ENCODE results near the gene AFF2.
A peak's percentile ranks its signal among the peaks of the same experiment; 100 is the strongest.

Gene AFF2

DNA sequence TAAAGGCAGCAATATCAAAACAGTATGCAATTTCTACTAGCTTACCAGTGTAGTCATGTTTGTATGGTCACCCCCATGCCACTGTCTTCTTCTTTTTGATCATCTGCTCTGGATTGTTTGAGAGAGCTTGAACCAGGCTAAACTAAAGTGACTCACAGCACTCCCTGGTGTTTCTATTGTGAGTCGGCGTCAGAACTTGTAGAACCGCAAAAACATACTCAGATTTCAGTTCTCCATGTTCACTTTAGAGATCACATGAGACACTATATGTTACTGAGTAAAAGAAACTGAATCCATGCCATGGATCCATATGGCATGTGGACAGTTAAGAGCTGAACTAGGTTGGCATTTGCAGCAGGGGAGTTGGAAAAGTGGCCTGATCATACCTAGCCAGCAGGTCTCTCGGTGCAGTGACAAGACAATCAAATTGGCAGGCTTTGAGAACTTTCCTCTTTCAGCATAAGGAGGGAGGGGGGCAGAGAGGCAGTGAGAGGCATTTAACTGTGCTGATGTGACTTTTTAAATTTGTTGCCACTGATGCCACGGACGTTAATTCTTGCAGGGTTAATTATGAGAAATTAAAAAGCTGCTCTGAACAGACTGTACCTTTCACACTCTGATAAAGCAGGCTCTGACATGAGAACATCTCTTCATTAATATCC is 88.4 kb downstream of the AFF2 start:
- ATAC-seq: no peak
- DNase-seq: no peak

DNA sequence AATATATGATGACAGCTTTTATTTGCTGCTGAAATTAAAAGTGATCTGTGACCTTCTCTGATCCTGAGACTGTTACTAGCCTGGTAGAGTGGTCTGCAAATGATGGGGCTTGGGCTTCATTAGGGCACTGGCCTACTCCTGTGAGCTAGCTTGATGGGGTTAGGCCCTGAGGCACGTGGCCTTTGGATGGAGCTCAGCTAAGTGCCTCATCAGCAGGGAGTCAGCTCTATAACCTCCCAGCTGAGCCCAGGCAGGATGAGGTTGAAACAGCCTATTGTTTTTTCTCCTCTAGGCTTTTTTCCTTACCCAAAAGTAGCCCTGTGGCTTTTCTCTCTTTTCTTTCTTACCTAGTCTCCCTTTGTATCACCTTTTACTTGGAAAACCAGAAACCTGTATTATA is 92.2 kb downstream of the AFF2 start:
- no peak for ATAC-seq

DNA sequence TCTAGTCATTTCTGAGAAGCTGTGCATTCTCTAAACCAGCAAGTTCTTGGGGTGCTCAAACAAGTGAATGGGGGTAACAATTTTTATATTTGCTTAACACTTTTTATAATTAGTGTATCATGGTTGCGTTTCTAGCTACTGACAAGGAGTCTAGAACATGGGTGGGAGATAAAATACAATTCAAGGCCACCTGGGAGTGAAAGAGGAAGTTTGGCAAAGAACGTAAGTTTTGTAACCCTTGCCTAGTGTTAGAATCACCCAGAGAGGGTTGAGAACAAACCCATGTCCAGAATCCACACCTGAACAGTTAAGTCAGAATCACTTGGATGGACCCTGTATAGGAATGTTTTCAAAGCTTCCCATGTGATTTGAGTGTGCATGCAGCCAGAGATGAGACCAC is 92.7 kb downstream of the AFF2 start:
- no peak for ATAC-seq

More for the DNA sequence above, 92.2 kb downstream of the AFF2 start:
- no peak for DNase-seq

DNA sequence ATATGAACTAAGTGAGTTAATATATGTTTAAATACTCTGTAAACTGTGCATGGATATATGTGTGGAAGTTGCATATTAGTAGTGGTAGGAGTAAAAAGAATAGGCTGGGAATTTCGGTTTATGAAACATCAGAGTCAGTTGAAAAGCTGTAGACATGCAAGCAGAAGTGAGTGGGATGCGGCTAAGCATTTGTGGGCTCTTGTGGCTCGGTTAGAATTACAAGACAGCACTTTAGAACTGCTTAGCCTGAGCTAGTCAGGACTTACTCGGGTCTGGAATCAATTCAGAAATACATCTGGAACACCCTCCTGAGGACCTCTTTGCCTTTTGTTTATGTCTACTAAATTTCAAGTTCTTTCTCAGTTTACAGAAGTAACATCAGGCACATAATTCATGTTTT is 93.6 kb downstream of the AFF2 start:
- no peak for ATAC-seq
- DNase-seq: no peak

More for the DNA sequence above, 92.7 kb downstream of the AFF2 start:
- no peak for DNase-seq

DNA sequence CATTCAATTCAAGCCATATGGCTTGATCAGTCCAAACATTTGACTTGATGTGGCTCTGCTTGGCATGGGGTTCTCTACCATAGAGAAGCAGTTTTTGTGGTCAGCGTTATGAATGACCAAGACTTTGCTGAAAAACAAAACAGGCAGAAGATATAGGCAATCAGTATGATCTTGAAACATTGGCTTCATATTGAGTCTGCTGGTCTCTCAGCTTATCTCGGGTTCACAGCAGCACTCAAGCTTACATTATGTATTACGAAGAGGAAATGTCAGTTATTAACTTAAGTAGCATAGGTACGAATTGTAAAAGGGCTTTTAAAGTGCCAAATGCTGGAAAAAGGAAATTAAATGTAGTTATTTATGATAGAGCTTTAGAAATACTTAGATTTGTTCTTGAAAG is 99.0 kb downstream of the AFF2 start:
- DNase-seq: no peak
- no peak for ATAC-seq

DNA sequence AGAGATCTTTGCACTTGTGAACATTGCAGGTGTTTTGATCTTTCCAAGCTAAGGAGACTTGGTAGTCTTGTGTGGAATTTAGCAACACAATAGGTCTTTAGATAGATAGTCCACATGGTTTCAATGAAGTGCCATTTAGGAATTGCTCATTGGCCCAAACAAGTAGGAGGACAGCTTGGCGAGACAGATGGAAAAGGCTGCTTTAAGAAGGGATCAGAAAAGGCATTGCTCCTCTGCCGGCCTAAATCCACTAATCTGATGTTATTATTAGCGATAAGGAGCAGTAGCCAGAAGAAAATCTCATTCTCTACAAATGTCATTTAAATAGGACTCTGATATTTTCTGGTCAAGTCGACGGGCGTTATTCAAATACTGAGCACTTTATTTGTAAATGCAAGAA is 99.7 kb downstream of the AFF2 start:
- ATAC-seq (no peak), DNase-seq (no peak)

DNA sequence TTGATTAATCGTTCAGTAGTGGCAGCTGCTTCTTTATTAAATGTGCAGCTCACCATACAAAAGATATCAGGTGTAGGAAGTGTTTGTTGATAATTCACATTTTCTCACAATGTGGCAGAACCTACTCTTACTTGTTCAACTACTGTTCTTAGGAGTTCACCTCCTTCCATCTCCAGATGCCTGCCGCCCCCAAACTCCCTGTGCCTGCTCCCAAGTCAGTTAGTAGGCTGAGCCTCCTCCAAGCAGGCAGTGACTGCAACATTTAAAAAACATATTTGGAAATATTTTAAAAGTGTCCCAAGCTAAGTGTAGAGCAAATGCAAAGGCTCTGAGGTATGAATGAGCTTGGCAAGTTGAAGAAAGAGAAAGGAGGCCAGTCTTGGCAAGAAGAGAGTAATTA is 100.2 kb downstream of the AFF2 start:
- DNase-seq (no peak), ATAC-seq (no peak)

DNA sequence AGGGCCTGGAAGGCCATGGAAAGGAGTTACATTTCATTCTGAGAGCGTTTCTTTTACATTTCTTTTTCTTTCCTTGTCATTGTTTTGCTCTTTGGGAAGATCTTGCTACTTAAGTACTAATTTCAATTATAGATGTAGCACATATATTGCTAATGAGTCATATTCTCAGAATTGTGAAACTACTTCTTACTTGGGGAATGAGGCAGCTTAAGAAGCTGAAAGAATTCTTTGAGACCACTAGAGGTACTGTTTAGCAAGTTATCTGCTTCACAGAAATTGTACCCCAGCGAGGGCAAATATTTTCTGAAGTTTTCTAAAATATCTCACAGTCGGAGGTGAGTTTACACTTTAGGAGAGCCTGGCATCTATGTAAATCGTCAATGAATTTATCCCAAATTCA is 100.6 kb downstream of the AFF2 start:
- DNase-seq (no peak), ATAC-seq (no peak)

DNA sequence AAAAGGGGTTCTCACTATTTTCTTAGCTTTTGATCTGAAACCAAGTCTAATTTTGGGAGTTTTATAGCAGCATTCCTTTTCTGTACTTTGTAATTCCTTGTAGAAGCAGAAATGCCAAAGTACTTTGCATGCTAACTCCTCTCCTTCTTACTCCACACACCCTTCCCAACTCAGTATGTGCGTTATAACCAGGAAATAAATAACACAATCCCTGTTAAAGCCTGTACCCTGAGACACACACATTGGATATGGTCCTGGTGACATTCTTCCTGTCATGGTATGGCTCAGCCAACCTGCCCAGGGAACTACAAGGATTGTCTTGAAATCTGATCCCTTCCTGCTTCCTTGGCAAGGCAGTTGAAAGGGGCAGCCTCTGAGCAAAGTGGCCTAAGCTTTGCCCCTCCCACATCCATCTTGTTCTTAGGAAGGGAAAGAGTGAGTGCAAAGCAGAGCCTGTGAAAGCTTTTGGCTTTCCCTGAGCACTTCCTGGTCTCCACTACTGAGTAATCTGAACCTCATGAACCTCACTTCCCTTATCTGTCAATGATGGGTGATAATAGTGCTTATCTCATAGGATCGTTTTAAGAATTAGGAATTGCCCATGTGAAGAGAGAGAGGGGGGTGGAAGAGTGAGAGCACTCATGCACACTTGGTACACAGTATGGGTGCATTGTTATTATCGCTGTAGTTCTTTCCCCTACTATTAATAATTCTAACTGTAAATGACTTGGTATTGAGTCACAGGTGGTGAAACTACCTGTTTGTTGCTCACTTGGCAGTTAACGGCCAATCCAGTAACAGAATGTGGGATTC is 109.3 kb downstream of the AFF2 start:
- ATAC-seq (peak; percentile 83), DNase-seq (peak; percentile 4)

DNA sequence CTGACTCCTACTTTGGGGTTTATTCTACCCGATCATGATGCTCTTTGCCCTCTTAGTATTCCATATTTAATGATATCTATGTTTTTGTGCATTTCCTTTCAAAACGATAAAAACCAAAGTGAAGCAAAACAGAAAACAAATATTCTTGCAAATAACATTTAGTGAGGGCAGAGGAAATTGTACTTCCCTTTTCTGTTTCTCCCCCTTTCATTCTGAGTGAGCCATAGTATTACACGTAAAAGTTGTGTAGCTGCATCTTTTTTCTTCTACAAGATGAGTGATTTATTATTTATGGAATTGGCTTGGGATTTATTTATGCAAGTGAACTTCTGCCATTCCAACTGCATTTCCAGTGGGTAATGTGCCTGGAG is 109.9 kb downstream of the AFF2 start:
- DNase-seq (no peak), ATAC-seq (no peak)

DNA sequence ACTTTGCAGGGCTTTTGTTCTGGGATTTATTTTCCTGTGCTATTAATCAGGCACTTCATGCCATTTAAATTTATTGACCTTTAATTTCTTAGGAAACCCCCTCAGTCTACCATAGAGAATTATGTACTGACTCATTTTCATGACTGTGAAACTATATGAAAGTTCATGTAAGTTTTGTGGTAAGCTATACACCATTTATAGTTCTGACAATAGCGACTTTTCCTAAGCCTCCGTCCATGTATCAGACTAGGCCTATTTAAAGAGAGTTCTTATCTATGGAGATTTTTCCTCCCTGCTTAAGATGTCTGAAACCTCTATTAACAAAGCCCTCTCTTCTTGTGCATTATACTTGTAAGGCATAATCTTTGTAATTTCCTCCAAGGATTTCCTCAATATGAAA is 111.6 kb downstream of the AFF2 start:
- DNase-seq: no peak
- ATAC-seq: peak; percentile 84

DNA sequence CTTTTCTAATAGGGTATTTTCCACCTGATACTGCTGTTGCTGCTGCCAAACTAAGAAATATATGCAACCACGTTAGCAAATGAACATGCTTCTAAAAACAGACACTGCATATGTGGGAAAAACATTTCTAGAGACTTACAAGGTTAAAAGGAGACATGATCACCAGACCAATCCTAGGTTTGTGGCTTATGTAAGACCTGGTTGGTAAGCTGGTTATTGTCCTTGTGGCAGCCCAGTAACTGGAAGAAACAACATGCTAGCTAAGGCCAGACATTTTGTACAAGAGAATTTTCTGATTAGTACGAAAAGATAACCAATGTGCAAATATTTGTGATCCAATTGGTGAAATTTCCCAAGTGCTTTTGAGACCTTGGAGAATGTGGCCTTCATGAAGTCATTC is 112.0 kb downstream of the AFF2 start:
- DNase-seq (no peak), ATAC-seq (no peak)

DNA sequence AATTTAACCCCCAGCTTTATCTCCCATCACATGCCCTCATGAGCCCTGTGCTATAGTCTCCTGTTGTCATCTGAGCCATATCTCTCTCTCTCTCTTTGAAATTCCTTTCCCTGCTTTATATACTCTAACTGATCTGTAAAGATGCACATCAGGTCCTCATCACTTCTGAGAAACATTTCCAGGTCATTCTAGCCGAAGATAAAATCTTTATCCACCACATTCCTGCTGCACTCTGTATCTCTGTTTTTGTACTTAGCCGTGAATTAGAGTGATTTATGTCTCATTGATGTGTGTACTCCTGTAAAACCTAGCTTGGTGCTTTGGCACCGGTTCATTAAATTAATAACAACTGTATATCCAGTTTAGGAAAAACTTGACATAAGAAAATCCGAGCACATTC is 113.2 kb downstream of the AFF2 start:
- no peak for DNase-seq
- ATAC-seq: no peak

DNA sequence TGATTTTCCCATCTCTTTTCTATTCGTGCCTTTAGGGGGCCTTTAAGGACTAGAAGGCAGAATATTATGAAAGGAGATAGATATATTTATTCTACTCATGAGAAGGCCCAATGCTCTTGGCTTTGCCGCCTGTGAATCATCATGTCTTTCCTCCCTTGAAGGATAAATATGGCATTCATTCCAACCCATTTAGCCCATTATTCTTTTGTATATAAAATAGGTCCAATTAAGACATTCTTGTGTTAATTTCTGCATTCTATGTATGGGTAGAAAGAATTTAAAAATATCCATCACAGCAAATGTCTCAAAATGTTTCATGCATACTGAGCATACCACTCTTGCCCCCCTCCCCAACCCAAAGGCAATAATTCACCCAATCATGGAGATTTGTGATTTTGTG is 115.1 kb downstream of the AFF2 start:
- DNase-seq (no peak), ATAC-seq (no peak)

DNA sequence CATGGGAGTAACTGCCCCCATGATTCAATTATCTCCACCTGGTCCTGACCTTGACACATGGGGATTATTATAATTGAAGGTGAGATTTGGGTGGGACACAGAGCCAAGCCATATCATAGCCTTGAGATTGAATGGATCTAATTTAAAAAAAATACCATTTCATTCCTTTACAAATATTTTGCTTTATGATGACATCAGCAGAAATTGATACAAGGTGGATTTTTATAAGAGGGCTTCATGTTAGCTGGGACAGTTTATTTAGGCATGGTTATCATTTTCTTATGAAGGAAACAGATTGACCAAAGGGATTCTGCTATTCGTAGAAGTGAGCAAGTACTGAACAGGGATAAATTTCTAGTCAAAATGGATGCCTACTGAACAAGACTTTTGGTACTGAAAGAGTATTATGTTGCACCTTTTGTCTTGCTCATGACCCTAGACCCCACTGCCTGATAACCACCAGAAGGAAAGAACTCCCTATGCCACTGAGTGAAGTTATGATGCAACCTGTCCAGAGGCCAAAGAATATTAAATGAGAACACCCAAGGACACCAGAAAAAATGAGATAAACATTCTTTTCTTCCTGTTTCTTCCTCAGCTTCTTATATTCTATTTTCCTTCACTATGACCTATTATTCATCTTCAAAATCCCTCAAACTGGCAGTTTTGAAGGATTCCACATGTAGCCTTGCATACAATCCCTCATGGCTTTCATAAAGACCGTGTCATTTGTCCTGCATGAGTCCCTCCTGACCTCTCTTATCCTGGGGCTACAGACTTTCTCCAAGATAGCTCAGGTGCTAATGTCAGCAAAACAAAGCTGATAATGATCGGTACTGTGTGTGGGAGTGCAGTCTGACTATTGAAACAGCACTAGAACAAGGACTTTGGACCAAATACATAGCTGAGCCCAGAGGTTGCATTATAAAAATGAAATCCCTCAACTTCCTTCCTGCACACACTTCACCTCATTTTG is 118.3 kb downstream of the AFF2 start:
- no peak for ATAC-seq
- DNase-seq: no peak

DNA sequence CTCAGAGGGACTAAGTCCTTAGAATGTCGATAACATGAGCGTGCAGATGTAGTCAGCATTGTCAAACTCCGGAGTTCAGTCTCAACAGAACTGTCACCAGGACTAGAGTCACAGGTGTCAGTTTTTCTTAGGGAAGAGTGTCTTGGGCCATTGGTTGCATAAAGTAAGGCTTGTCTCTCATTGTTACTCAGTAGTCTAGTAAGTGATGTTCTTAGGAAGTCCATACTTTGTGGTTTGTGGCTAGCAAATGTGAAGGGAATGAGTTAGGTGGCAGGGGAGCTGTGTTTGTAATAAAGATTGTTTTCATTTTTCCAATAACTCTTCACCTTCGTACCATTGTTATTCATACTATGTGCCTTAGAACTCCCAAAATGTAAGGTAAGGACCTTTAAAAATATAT is 119.6 kb downstream of the AFF2 start:
- ATAC-seq: no peak
- no peak for DNase-seq

DNA sequence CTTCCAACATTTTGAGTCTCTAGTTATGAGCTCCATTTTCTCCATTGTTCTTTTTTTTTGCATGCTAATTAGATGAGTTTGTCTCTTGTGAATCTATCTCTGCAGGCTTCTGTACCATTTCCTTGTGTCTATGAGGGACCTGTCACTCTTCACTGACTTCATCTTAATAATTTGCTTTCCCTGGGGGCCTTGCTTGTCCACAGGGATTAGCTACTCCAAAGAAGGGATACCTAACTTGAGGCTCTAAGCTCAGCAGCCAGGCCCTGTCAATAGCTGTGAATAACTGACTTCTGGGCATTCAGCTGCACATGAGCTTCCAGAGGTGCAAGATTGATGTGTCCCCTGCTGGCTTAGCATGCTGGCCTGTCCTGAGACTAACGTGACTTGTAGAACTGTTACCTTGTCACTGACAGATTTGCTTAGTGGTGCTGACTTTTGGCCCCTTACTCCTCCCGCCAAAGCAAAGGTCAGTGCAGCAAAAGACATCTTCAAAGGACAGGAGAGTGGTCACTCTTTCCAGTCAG is 124.6 kb downstream of the AFF2 start:
- DNase-seq (no peak), ATAC-seq (no peak)

DNA sequence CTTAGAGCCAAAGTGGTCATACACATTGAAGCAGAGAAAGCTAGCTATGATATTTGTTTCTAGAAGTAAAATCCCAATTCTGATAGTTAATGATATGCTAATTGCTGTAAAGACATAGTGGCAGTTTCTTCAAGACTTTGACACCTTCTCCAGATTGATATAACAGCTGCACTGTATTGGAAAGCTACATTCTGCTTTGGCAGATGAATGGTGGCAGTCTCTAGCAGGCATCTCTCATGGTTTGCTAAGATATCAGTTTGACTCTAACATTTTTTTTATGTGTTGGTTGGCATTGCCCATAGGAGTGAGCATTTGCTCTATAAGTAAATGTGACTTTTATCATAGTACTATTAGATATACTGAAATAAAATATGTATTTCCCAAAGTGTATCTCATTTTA is 128.2 kb downstream of the AFF2 start:
- DNase-seq (no peak), ATAC-seq (no peak)

DNA sequence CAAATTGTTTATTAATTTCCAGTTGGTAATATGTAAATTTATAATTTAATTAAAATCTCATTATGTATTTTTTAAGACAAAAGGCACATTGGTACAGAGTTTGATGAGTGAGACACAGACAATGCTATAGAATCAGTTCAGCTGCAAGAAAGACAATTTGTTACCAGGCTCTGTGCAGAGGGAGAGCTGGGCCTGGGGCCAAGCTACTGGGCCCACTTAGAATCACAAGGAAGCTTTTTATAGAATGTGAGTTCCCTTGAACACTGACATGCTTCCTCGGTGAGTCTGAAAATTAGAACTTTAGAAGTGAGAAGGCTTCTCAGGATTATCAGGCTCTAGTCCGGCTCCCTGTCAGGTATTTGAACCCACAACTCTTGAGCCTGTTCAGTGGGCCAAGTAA is 129.0 kb downstream of the AFF2 start:
- ATAC-seq (no peak), DNase-seq (no peak)

DNA sequence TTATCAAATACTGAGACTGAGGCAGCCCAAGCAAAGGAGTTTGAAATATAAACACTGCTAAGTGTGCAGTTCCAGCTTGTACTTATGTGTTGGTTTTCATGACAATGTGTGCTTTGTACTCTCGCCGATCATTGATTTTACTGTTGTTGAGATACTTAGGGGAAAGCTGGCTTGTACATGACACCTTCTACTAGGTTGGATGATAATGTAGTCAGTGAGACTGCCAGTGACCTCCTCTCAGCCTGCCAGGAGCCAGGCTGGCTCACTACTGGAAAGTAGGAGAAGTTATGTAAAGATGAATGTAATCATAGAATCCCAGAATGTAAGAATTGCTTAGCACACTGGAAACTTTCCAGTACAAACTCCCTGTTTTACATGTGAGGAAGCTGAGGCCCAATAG is 132.0 kb downstream of the AFF2 start:
- no peak for ATAC-seq

DNA sequence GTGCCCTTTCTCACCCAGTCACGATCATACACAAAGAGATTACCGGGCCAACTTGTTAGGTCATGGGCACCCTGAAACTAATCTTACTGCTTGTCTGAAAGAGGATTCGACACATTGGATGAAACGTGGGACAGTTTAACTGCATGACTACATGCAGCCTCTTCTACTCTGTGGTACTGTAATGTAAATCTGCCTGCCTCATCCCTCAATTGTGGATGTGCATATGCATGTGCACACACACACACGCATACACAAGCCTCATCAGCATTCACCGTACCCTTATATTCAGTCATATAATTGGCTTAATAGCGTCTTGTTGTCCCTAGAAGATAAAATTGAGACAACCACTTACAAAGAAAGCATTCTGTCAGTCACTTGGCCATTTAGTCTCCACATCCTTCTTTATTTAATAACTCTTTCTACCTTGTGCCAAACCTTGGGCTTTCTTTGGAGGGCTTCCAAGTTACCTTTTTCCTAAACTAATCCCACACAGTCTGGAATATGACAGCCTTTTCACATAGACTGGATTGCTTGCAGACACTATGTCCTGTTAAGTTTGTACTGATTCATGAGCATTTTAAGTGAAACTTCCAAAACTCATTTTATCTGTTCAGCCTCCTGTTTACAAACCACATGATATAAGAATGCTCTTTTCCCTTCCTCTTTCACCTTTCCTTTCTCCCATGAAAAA is 132.9 kb downstream of the AFF2 start:
- no peak for ATAC-seq
- DNase-seq: no peak

More for the DNA sequence above, 132.0 kb downstream of the AFF2 start:
- no peak for DNase-seq

DNA sequence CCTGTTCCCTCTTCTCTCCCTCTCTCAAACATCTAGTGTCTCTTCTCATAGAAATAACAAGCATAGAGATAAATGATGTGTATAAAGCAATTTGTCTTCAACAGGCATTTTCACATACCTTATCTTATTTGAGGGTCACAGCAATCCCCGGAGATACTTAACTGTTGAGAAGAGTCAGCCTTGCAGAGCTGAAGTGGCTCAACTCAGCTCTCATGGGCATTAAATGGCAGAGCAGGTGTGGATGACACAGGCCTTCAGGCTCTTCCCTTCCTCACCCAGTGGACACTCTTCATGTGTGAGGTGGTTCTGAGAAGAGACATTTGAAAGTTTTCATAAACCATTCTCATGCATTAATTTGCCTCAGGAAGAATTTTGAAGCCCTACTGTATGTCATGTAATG is 134.2 kb downstream of the AFF2 start:
- ATAC-seq: no peak

More for the DNA sequence above, 134.2 kb downstream of the AFF2 start:
- no peak for DNase-seq

All from stimulated activated naive CD8-positive, alpha-beta T cell treated with anti-CD3 and anti-CD28 coated beads, Interleukin-15, Interleukin-2, amounts not matched to agents 100 U/mL and 50 U/mL, for 24 hours (primary cell).